Activated CD4-positive, alpha-beta T cell treated with anti-CD3 and anti-CD28 coated beads, Interleukin-2, amount 50 U/mL, for 4 hours (primary cell): Measurements from ENCODE around the gene HMG20A.

Experiments used
- DNase-seq, 2 experiments: peaks; one replicate each; pipeline ENCODE4 v3.0.0-alpha.2; 2020

Gene HMG20A

GRCh38 chr15:77436822-77437221, 16.1 kb downstream of the HMG20A start:
- no peak for DNase-seq

- no peak for DNase-seq
Measured at GRCh38 chr15:77437264-77437663, 16.6 kb downstream of the HMG20A start.

- no peak for DNase-seq
Measured at GRCh38 chr15:77440378-77440999, 19.8 kb downstream of the HMG20A start.

GRCh38 chr15:77446840-77447390, 26.2 kb downstream of the HMG20A start:
- no peak for DNase-seq

- no peak for DNase-seq
Measured at GRCh38 chr15:77454265-77454664, 33.6 kb downstream of the HMG20A start.

- DNase-seq = no peak
Measured at GRCh38 chr15:77454951-77455350, 34.3 kb downstream of the HMG20A start.

- no peak for DNase-seq
Measured at GRCh38 chr15:77455696-77456321, 35.1 kb downstream of the HMG20A start.

- no peak for DNase-seq
Measured at GRCh38 chr15:77456746-77457145, 36.1 kb downstream of the HMG20A start.

- DNase-seq = no peak
Measured at GRCh38 chr15:77457191-77457904, 36.7 kb downstream of the HMG20A start.

GRCh38 chr15:77457905-77458265, 37.2 kb downstream of the HMG20A start:
- DNase-seq = no peak

- DNase-seq = no peak
Measured at GRCh38 chr15:77459031-77459430, 38.3 kb downstream of the HMG20A start.

- no peak for DNase-seq
Measured at GRCh38 chr15:77461486-77461885, 40.8 kb downstream of the HMG20A start.

GRCh38 chr15:77464129-77464865, 43.6 kb downstream of the HMG20A start:
- DNase-seq = no peak

- DNase-seq = no peak
Measured at GRCh38 chr15:77466521-77466920, 45.8 kb downstream of the HMG20A start.

- no peak for DNase-seq
Measured at GRCh38 chr15:77468896-77469295, 48.2 kb downstream of the HMG20A start.

- DNase-seq = no peak
Measured at GRCh38 chr15:77470235-77470634, 49.5 kb downstream of the HMG20A start.

- DNase-seq = no peak
Measured at GRCh38 chr15:77473328-77473727, 52.6 kb downstream of the HMG20A start.

- DNase-seq = no peak
Measured at GRCh38 chr15:77474310-77474988, 53.8 kb downstream of the HMG20A start.

GRCh38 chr15:77475001-77475400, 54.3 kb downstream of the HMG20A start:
- no peak for DNase-seq

GRCh38 chr15:77475898-77476297, 55.2 kb downstream of the HMG20A start:
- DNase-seq = no peak

- no peak for DNase-seq
Measured at GRCh38 chr15:77476995-77477394, 56.3 kb downstream of the HMG20A start.

GRCh38 chr15:77478051-77478450, 57.4 kb downstream of the HMG20A start:
- DNase-seq = no peak

- no peak for DNase-seq
Measured at GRCh38 chr15:77479015-77479414, 58.3 kb downstream of the HMG20A start.
